Effector CD4-positive, alpha-beta T cell (primary cell): ENCODE data around the gene EZH1.
A peak's percentile ranks its signal among the peaks of the same experiment; 100 is the strongest.
"Not testable (repeated sequence)": the region's sequence is repeated elsewhere in the genome, so short reads cannot be mapped to it uniquely, and the experiment has no call there.

ENCODE experiments used
- DNase-seq: peaks from one replicate; pipeline ENCODE4 v3.0.0-alpha.2; 2020

The EZH1 gene

GRCh38 chr17:42665581-42666001, 79.2 kb downstream of the EZH1 start:
- DNase-seq: no peak

GRCh38 chr17:42660692-42661345, 84.0 kb downstream of the EZH1 start:
- no peak for DNase-seq

GRCh38 chr17:42659932-42660274, 84.9 kb downstream of the EZH1 start:
- not testable (repeated sequence) for DNase-seq

GRCh38 chr17:42659079-42659931, 85.5 kb downstream of the EZH1 start, which contains the start of gene TUBG2:
TSS of gene TUBG2 (plus strand) at chr17:42659284. CDS start at chr17:42659504, 220 bp downstream.
- DNase-seq: peak; percentile 55

- no peak for DNase-seq
Measured at GRCh38 chr17:42657824-42658588, 86.8 kb downstream of the EZH1 start.

- DNase-seq: no peak
Measured at GRCh38 chr17:42655528-42655927, 89.3 kb downstream of the EZH1 start.

GRCh38 chr17:42653179-42654124, 91.4 kb downstream of the EZH1 start:
- DNase-seq: no peak

GRCh38 chr17:42651392-42651791, 93.4 kb downstream of the EZH1 start:
- DNase-seq: no peak
